Gastrocnemius medialis (tissue), 4 donors: ENCODE results near the gene ZNF497. TPM values are rescaled to one million over a fixed set of nuclear protein-coding genes. Genes with fewer than 3 reads are reported as not detected.

ENCODE experiments used
- ATAC-seq, 2 donors: fragments of 150-250 bp; one replicate each; pipeline ENCODE4 v1.9.1; 2016
- DNase-seq, 2 donors: peaks; one replicate each; pipeline ENCODE4 v3.0.0-alpha.2; 2019
- H3K27ac ChIP-seq, 4 donors: fragments of 200-600 bp; sonication (generic); 1 replicate in 1 of 4; 2 replicates in 3 of 4; pipeline ENCODE4 v1.5.1; 2016 to 2018; ENCODE audit warnings: mild to moderate bottlenecking in 2 of 4, moderate library complexity in 1 of 4
- H3K27me3 ChIP-seq, 3 donors: fragments of 200-600 bp; sonication (generic) in 2 of 3; 1 replicate in 1 of 3; 2 replicates in 2 of 3; pipeline versions ENCODE4 v1.5.1 to v1.6.0; 2016 to 2019; ENCODE audit warnings: mild to moderate bottlenecking in 1 of 3, moderate library complexity in 1 of 3
- H3K36me3 ChIP-seq, 2 donors: fragments of 200-600 bp; sonication (generic) in 1 of 2; one replicate each; pipeline ENCODE4 v1.5.1; 2017 to 2018
- H3K4me1 ChIP-seq, 2 donors: fragments of 200-600 bp; sonication (generic) in 1 of 2; one replicate each; pipeline ENCODE4 v1.5.1; 2016 to 2017; ENCODE audit warnings: mild to moderate bottlenecking in 2 of 2
- H3K4me3 ChIP-seq, 4 donors: fragments of 200-600 bp; sonication (generic) in 3 of 4; 1 replicate in 1 of 4; 2 replicates in 3 of 4; pipeline ENCODE4 v1.5.1; 2016 to 2019; ENCODE audit warnings: mild to moderate bottlenecking in 2 of 4
- H3K9me3 ChIP-seq, 3 donors: fragments of 200-600 bp; sonication (generic) in 2 of 3; 1 replicate in 1 of 3; 2 replicates in 2 of 3; pipeline ENCODE4 v1.5.1; 2016 to 2019
- CTCF ChIP-seq, 5 experiments: fragments of 450-650 bp in 3 of 5; fragments of 200-600 bp in 2 of 5; sonication (generic) in 2 of 5; IDR thresholded peaks in 4 of 5; conservative IDR thresholded peaks in 1 of 5; 1 replicate in 4 of 5; 2 replicates in 1 of 5; pipeline ENCODE4 v1.5.1; 2016 to 2019; ENCODE audit warnings: antibody characterized with exemption in 5 of 5, mild to moderate bottlenecking in 3 of 5, moderate library complexity in 3 of 5
- POLR2A ChIP-seq, 2 donors: fragments of 450-650 bp; IDR thresholded peaks; one replicate each; pipeline ENCODE4 v1.6.1; 2017; ENCODE audit warnings: antibody characterized with exemption in 2 of 2, mild to moderate bottlenecking in 2 of 2, moderate library complexity in 2 of 2
- in situ Hi-C, 4 donors: fragments of 200-750 bp; cut with MboI; loops; one replicate each; pipeline versions ENCODE4 v1.15.0 to v1.8.0; 2017; ENCODE audit warnings: low sequenced_read_pairs in 4 of 4
- intact Hi-C: fragments of 100-400 bp; cut with DNase I; formaldehyde crosslinking; loops from one replicate; pipeline ENCODE4 v1.15.1; 2023; ENCODE audit warnings: low total_unique reads
- microRNA-seq, 2 donors: library from miRNA; unstranded; fragments of <30 nt; microRNA quantifications; one replicate each; pipeline ENCODE4, GENCODE V29; 2016; ENCODE audit warnings: borderline replicate concordance in 2 of 2
- total RNA-seq, 4 donors: library from RNA; depleted of rRNA; stranded (reverse); fragments of >200 nt; gene quantifications; one replicate each; pipeline versions ENCODE4 v1.1.0 to v1.2.3, GENCODE V29; 2016

Gene ZNF497
- total RNA-seq, 4 donors from 2014 or later, result 0.07 to 0.87 (median 0.36) TPM; not detected in 1

- intact Hi-C loops (loop anchor here (1.0 to 10.0 kb wide), 9 partner anchors 21 to 1901 kb away; partner anchors contain the start of genes ZBTB45, ZNF274, ZNF497 and ZNF583), in situ Hi-C loops (no loop called here)
- peaks cover 12 to 14% of the 10 kb centered on the region in 2 donors for H3K4me1 ChIP-seq
- H3K27ac ChIP-seq, result peak overlapping the region; percentile 85 to 93 (median 89)
- DNase-seq, result no peak
- H3K9me3 ChIP-seq, result peaks cover 0 to 7% (median 6%) of the 10 kb centered on the region in 3 donors
- TF ChIP-seq CTCF (IDR thresholded peaks at IDR 0.05 in 4 of 5, conservative IDR thresholded peaks at IDR 0.05 in 1 of 5), result no peak
- no peak for TF ChIP-seq POLR2A (IDR thresholded peaks at IDR 0.05)
- no peak for ATAC-seq
- peaks cover 0 to 5% (median 0%) of the 10 kb centered on the region in 3 donors for H3K27me3 ChIP-seq
- H3K4me3 ChIP-seq, result peak overlapping the region; percentile 66 to 93 (median 86)
- H3K36me3 ChIP-seq, result peaks cover 0 to 26% of the 10 kb centered on the region in 2 donors
These were observed 56.6 kb downstream of the ZNF497 start for GRCh38 chr19:58305932-58306323.

GRCh38 chr19:58305065-58305931, 57.3 kb downstream of the ZNF497 start, which contains the start of gene ERVK3-1:
TSS of gene ERVK3-1 (plus strand) at chr19:58305377. CDS start at chr19:58312169, 6,792 bp downstream.
- DNase-seq, result peak; percentile 93 to 96
- Histone ChIP-seq H3K9me3 (peaks cover 0 to 7% (median 6%) of the 10 kb centered on the region in 3 donors), H3K36me3 (peaks cover 0 to 31% of the 10 kb centered on the region in 2 donors), H3K4me1 (peaks cover 12 to 14% of the 10 kb centered on the region in 2 donors), H3K27ac (peak within 1 kb of the TSS; percentile 85 to 93 (median 89)), H3K27me3 (peaks cover 0 to 5% (median 0%) of the 10 kb centered on the region in 3 donors), H3K4me3 (peak within 1 kb of the TSS; percentile 66 to 93 (median 86))
- in situ Hi-C loops, result no loop called here
- ATAC-seq, result peak; percentile 99
- intact Hi-C loops, result loop anchor here (1.0 to 10.0 kb wide), 9 partner anchors 22 to 1900 kb away; partner anchors contain the start of genes ZBTB45, ZNF274, ZNF497 and ZNF583
- peak in 3 of 5 experiments; percentile 24 to 45 (median 24) for TF ChIP-seq CTCF (IDR thresholded peaks at IDR 0.05 in 4 of 5, conservative IDR thresholded peaks at IDR 0.05 in 1 of 5)
- peak; percentile 84 to 87 for TF ChIP-seq POLR2A (IDR thresholded peaks at IDR 0.05)

GRCh38 chr19:58304748-58305064, 57.8 kb downstream of the ZNF497 start:
- H3K4me1 ChIP-seq, result peaks cover 12 to 14% of the 10 kb centered on the region in 2 donors
- ATAC-seq (peak; percentile 23 to 43), DNase-seq (no peak)
- peak overlapping the region; percentile 85 to 93 (median 89) for H3K27ac ChIP-seq
- TF ChIP-seq POLR2A (IDR thresholded peaks at IDR 0.05) (no peak), CTCF (IDR thresholded peaks at IDR 0.05 in 4 of 5, conservative IDR thresholded peaks at IDR 0.05 in 1 of 5) (no peak)
- intact Hi-C loops, result loop anchor here (1.0 to 10.0 kb wide), 9 partner anchors 23 to 1900 kb away; partner anchors contain the start of genes ZBTB45, ZNF274, ZNF497 and ZNF583
- H3K36me3 ChIP-seq, result peaks cover 0 to 36% of the 10 kb centered on the region in 2 donors
- H3K4me3 ChIP-seq, result peak overlapping the region; percentile 58 to 93 (median 86)
- peaks cover 0 to 5% (median 0%) of the 10 kb centered on the region in 3 donors for H3K27me3 ChIP-seq
- H3K9me3 ChIP-seq, result peaks cover 0 to 7% (median 6%) of the 10 kb centered on the region in 3 donors
- in situ Hi-C loops, result no loop called here

Small RNAs within 50 kb of the gene (microRNA-seq; reads per million reads assigned to microRNA genes)
- gene MIR4754 (0 to 1.2 reads per million in 2 donors), gene MIR6806 (0 to 1.2 reads per million in 2 donors)

Other genes starting within 250 kb of the ZNF497 start
- 1 to 10 TPM; 1.3 to 2.0 (median 1.7) TPM for gene ZNF329, start 212.0 kb downstream of the ZNF497 start, total RNA-seq
- gene ZNF274, start 179.7 kb downstream of the ZNF497 start, total RNA-seq, result 10 to 100 TPM in 3 of 4 donors, 1 to 10 TPM in 1; 9.0 to 20.7 (median 13.4) TPM
- gene ZNF544, start 133.8 kb downstream of the ZNF497 start, total RNA-seq, result 1 to 10 TPM; 3.8 to 9.5 (median 6.0) TPM
- 1 to 10 TPM in 2 of 4 donors, under 1 TPM in 2; 0.78 to 2.1 (median 1.2) TPM for gene ZNF8, start 83.8 kb downstream of the ZNF497 start, total RNA-seq
- gene ERVK3-1, start 57.4 kb downstream of the ZNF497 start, total RNA-seq, result 10 to 100 TPM; 27.1 to 38.2 (median 32.4) TPM
- 1 to 10 TPM; 1.1 to 2.4 (median 1.8) TPM for gene ZSCAN22, start 35.8 kb downstream of the ZNF497 start, total RNA-seq
- 10 to 100 TPM in 1 of 4 donors, 1 to 10 TPM in 2, not detected in 1; 4.5 to 12.5 (median 9.0) TPM for gene A1BG, start 9.3 kb downstream of the ZNF497 start, total RNA-seq
- under 1 TPM in 2 of 4 donors, not detected in 2; 0.11 to 0.36 TPM for gene ZNF837, start 18.3 kb upstream of the ZNF497 start, total RNA-seq
- gene RPS5, start 24.5 kb upstream of the ZNF497 start, total RNA-seq, result 1,000 to 10,000 TPM; 1,345 to 1,665 (median 1,438) TPM
- gene RNF225, start 32.9 kb upstream of the ZNF497 start, total RNA-seq, result not detected
- gene ZNF584, start 45.9 kb upstream of the ZNF497 start, total RNA-seq, result 10 to 100 TPM in 2 of 4 donors, 1 to 10 TPM in 2; 8.5 to 21.4 (median 10.2) TPM
- gene ZNF132, start 77.4 kb upstream of the ZNF497 start, total RNA-seq, result 1 to 10 TPM; 1.8 to 2.7 (median 2.4) TPM
- gene ZNF324B, start 88.9 kb upstream of the ZNF497 start, total RNA-seq, result 1 to 10 TPM; 3.8 to 7.6 (median 7.0) TPM
- 10 to 100 TPM in 3 of 4 donors, 1 to 10 TPM in 1; 8.1 to 11.4 (median 11.3) TPM for gene ZNF324, start 104.3 kb upstream of the ZNF497 start, total RNA-seq
- 10 to 100 TPM in 1 of 4 donors, 1 to 10 TPM in 3; 7.5 to 13.1 (median 8.9) TPM for gene ZNF446, start 113.6 kb upstream of the ZNF497 start, total RNA-seq
- 1 to 10 TPM; 2.0 to 9.1 (median 4.6) TPM for gene SLC27A5, start 149.2 kb upstream of the ZNF497 start, total RNA-seq
- 10 to 100 TPM in 2 of 4 donors, 1 to 10 TPM in 2; 5.9 to 12.2 (median 9.6) TPM for gene ZBTB45, start 157.1 kb upstream of the ZNF497 start, total RNA-seq
- 100 to 1,000 TPM; 145 to 239 (median 191) TPM for gene TRIM28, start 181.3 kb upstream of the ZNF497 start, total RNA-seq
- 100 to 1,000 TPM in 2 of 4 donors, 10 to 100 TPM in 2; 82.3 to 165 (median 113) TPM for gene CHMP2A, start 192.4 kb upstream of the ZNF497 start, total RNA-seq
- gene UBE2M, start 195.9 kb upstream of the ZNF497 start, total RNA-seq, result 10 to 100 TPM; 23.5 to 74.5 (median 41.6) TPM
- gene MZF1, start 210.6 kb upstream of the ZNF497 start, total RNA-seq, result 10 to 100 TPM in 3 of 4 donors, 1 to 10 TPM in 1; 6.8 to 21.5 (median 15.1) TPM